HG02642 (cell line): ENCODE results near the gene PPP2R1B.

Source experiments
- ATAC-seq: cut with Tn5 transposase; IDR thresholded peaks from one replicate; pipeline ENCODE4 v1.9.1; 2021; ENCODE audit warnings: mild to moderate bottlenecking; ENCODE audit not compliant: unreplicated experiment, poor library complexity

PPP2R1B gene

GRCh38 chr11:111699579-111700156 lies 66.5 kb downstream of the PPP2R1B start:
- ATAC-seq = no peak

- no peak for ATAC-seq
These were observed 67.2 kb downstream of the PPP2R1B start for GRCh38 chr11:111698852-111699559.

GRCh38 chr11:111697933-111698371 lies 68.2 kb downstream of the PPP2R1B start:
- ATAC-seq = peak; percentile 66

GRCh38 chr11:111696556-111696955 lies 69.6 kb downstream of the PPP2R1B start:
- no peak for ATAC-seq

- no peak for ATAC-seq
These were observed 71.3 kb downstream of the PPP2R1B start for GRCh38 chr11:111694851-111695250.

- no peak for ATAC-seq
These were observed 72.8 kb downstream of the PPP2R1B start for GRCh38 chr11:111693224-111693937.

- no peak for ATAC-seq
These were observed 74.4 kb downstream of the PPP2R1B start for GRCh38 chr11:111691741-111692140.

- ATAC-seq = no peak
These were observed 75.0 kb downstream of the PPP2R1B start for GRCh38 chr11:111691176-111691575.

GRCh38 chr11:111688013-111688412 lies 78.2 kb downstream of the PPP2R1B start:
- ATAC-seq = no peak

GRCh38 chr11:111684251-111684650 lies 81.9 kb downstream of the PPP2R1B start:
- ATAC-seq = no peak

GRCh38 chr11:111683806-111684205 lies 82.4 kb downstream of the PPP2R1B start:
- no peak for ATAC-seq

GRCh38 chr11:111680486-111681175 lies 85.6 kb downstream of the PPP2R1B start:
- ATAC-seq = no peak
